ENCODE measurements around the gene S100A14. TPM values are rescaled to one million over a fixed set of nuclear protein-coding genes. Genes with fewer than 3 reads are reported as not detected.
A peak's percentile ranks its signal among the peaks of the same experiment; 100 is the strongest.

S100A14 gene
- total RNA-seq, 1 experiment from 2014 or later: 332 TPM

DNA sequence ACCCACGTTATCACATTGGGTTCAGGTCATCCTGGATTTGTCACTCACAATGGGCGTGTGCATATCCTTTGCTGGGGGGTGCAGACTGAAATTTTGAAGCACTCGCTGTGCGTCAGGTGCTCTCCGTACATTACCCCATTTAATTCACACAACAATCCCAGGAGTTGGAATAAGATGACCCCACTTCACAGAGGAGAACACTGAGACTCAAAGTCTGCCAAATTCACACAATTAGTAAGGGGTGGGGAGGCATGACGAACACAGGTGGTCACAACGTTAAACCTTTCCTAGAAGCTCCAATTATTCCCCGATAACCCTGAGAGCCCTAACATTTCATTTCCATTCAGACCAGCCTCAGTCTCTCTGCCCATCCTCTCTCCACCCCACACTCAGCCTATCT lies 46.7 kb downstream of the S100A14 start:
- Mint-ChIP-seq H3K27ac (ENCODE audit: low read depth, unreplicated experiment) (no peak overlapping the region), H3K9me3 (ENCODE audit: unreplicated experiment) (no peaks in the 10 kb centered on the region), H3K4me3 (ENCODE audit: unreplicated experiment) (no peak overlapping the region), H3K4me1 (ENCODE audit: insufficient read depth, unreplicated experiment) (peaks cover 52% of the 10 kb centered on the region), H3K36me3 (ENCODE audit: insufficient read depth, unreplicated experiment) (no peaks in the 10 kb centered on the region), H3K27me3 (ENCODE audit: insufficient read depth, unreplicated experiment) (no peaks in the 10 kb centered on the region)
- ChIA-PET CTCF (interaction anchor here (0.6 to 7.5 kb wide), 14 partner anchors 9 to 327 kb away, joined by 3 to 379 read pairs (median 10); partner anchors contain the start of genes ILF2, S100A14, S100A16 and S100A5), POLR2A (interaction anchor here (1.2 to 7.1 kb wide), 11 partner anchors 8 to 65 kb away, joined by 3 to 476 read pairs (median 41); partner anchors contain the start of genes CHTOP, S100A1, S100A13 and S100A14)
- intact Hi-C loops (cut with micrococcal nuclease): no loop called here
- TF ChIP-seq, protein P1, sequence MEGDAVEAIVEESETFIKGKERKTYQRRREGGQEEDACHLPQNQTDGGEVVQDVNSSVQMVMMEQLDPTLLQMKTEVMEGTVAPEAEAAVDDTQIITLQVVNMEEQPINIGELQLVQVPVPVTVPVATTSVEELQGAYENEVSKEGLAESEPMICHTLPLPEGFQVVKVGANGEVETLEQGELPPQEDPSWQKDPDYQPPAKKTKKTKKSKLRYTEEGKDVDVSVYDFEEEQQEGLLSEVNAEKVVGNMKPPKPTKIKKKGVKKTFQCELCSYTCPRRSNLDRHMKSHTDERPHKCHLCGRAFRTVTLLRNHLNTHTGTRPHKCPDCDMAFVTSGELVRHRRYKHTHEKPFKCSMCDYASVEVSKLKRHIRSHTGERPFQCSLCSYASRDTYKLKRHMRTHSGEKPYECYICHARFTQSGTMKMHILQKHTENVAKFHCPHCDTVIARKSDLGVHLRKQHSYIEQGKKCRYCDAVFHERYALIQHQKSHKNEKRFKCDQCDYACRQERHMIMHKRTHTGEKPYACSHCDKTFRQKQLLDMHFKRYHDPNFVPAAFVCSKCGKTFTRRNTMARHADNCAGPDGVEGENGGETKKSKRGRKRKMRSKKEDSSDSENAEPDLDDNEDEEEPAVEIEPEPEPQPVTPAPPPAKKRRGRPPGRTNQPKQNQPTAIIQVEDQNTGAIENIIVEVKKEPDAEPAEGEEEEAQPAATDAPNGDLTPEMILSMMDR (IDR thresholded peaks at IDR 0.05; ENCODE audit: unreplicated experiment): no peak
- BruUV-seq (replicated peaks): no TSS peak
- no peak for DNase-seq (ENCODE audit: unreplicated experiment)

DNA sequence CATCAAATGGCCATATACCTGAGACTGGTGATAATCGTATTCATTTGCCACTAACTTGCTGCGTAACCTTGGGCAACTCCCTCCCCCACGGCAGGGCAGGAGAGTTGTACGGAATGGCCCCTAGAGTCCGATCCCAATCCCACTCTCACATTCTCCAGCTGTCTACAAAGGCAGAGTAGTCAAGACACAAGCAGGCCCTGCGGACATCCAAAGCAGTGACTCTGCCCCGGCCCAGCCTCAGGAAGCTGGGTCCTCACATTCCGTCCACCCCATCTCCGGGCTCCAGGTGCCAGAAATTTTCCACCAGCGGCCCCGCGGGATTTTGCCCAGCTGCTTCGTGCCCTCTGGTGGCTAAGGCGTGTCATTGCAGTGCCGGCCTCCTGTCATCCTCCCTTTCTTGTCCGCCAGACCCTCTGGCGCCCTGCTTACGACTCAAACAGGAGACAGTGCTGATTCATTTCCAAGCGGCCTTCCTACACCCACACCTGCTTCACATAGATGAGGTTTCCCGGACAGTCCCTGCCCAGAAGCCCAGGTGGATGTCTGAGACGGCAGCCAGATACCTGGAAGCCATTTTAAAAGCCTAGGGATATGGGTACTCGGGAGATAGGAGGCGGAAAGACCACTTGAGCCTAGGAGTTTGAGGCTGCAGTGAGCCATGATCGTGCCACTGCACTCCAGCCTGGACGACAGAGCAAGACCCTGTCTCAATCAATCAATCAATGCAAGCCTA lies 47.6 kb downstream of the S100A14 start:
- intact Hi-C loops (cut with micrococcal nuclease): loop anchor here (1.0 kb wide), 5 partner anchors 35 to 216 kb away; partner anchors contain the start of gene SNAPIN
- H3K36me3 Mint-ChIP-seq (ENCODE audit: insufficient read depth, unreplicated experiment): peaks cover 7% of the 10 kb centered on the region

DNA sequence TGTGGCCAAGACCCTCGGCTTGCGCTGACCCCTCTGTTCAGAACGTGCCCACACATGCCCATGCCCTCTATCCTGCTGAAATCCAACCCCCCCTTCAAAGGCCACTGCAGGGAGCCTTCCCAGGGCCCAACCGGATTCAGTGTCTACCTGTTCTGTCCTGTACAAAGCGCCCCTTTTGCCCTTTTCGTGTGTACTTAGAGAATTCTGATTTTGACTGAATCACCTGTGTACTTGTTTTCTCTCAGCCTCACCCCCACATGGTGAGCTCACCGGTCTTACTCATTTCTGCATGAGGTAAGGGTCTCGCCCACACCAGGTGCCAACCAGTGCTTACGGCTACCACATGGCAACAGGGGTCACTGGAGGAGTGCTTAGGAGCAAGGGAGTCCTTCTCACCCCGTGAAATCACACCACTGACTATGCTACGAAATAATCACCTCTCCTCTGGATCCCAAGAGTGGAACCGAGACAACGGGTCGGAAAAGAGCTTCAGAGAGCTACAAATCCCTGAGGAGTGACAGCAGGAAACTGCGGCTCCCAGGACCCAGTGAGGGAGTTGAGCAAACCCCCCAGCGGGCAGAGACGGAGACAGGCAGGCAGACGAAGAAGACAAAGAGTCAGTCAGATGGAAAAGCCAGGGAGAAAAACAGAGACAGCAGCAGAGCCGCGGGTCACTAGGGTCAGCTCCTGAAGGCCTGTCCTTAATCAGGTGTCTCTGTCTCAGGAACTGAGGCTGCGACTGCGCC lies 48.3 kb downstream of the S100A14 start:
- Mint-ChIP-seq H3K4me1 (ENCODE audit: insufficient read depth, unreplicated experiment) (peaks cover 58% of the 10 kb centered on the region), H3K27me3 (ENCODE audit: insufficient read depth, unreplicated experiment) (no peaks in the 10 kb centered on the region), H3K36me3 (ENCODE audit: insufficient read depth, unreplicated experiment) (peaks cover 15% of the 10 kb centered on the region), H3K27ac (ENCODE audit: low read depth, unreplicated experiment) (peak overlapping the region; percentile 92), H3K4me3 (ENCODE audit: unreplicated experiment) (peak overlapping the region; percentile 42), H3K9me3 (ENCODE audit: unreplicated experiment) (no peaks in the 10 kb centered on the region)
- DNase-seq (ENCODE audit: unreplicated experiment): peak; percentile 95
- BruUV-seq (replicated peaks): TSS peak; percentile 61
- CTCF ChIA-PET: interaction anchor here (0.6 to 7.5 kb wide), 40 partner anchors 8 to 218 kb away, joined by 3 to 379 read pairs (median 4); partner anchors contain the start of genes CHTOP, S100A1, S100A13 and S100A14
- intact Hi-C loops (cut with micrococcal nuclease): loop anchor here (1.0 kb wide), 5 partner anchors 34 to 215 kb away; partner anchors contain the start of gene SNAPIN
- TF ChIP-seq, protein P1 (IDR thresholded peaks at IDR 0.05; ENCODE audit: unreplicated experiment): no peak
- POLR2A ChIA-PET: interaction anchor here (0.5 to 7.1 kb wide), 30 partner anchors 8 to 1580 kb away, joined by 3 to 476 read pairs (median 6); partner anchors contain the start of genes CHTOP, GATAD2B, S100A1 and S100A12

More for the DNA sequence above, 47.6 kb downstream of the S100A14 start:
- TF ChIP-seq, protein P1 (IDR thresholded peaks at IDR 0.05; ENCODE audit: unreplicated experiment): peak; percentile 100
- Mint-ChIP-seq H3K4me1 (ENCODE audit: insufficient read depth, unreplicated experiment) (peaks cover 57% of the 10 kb centered on the region), H3K9me3 (ENCODE audit: unreplicated experiment) (no peaks in the 10 kb centered on the region), H3K27ac (ENCODE audit: low read depth, unreplicated experiment) (peak overlapping the region; percentile 92), H3K27me3 (ENCODE audit: insufficient read depth, unreplicated experiment) (no peaks in the 10 kb centered on the region), H3K4me3 (ENCODE audit: unreplicated experiment) (peak overlapping the region; percentile 42)
- no TSS peak for BruUV-seq (replicated peaks)
- CTCF ChIA-PET: interaction anchor here (0.6 to 7.5 kb wide), 38 partner anchors 8 to 219 kb away, joined by 3 to 379 read pairs (median 4); partner anchors contain the start of genes CHTOP, S100A1, S100A13 and S100A14
- POLR2A ChIA-PET: interaction anchor here (0.5 to 7.1 kb wide), 29 partner anchors 9 to 1581 kb away, joined by 3 to 476 read pairs (median 7); partner anchors contain the start of genes CHTOP, GATAD2B, S100A1 and S100A12
- DNase-seq (ENCODE audit: unreplicated experiment): peak; percentile 98
